ENCODE measurements around the gene VIPR1.
"Not testable (repeated sequence)": the region's sequence is repeated elsewhere in the genome, so short reads cannot be mapped to it uniquely, and the experiment has no call there.

Gene VIPR1

GRCh38 chr3:42535981-42536784, 33.7 kb downstream of the VIPR1 start:
- DNase-seq (ENCODE audit: low spot score): no peak

DNA sequence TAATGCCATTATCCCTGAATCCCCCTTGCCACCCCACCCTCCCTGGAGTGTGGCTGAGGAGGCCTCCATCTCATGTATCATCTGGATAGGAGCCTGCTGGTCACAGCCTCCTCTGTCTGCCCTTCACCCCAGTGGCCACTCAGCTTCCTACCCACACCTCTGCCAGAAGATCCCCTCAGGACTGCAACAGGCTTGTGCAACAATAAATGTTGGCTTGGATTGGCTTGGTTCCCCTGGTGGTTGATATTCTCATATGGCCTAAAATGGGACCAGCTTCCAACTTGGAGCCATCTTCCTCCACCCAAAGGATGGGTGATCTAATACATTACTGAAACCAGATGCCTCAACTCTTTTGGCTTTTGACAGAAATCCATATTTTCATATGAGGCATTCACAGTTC, 34.9 kb downstream of the VIPR1 start:
- DNase-seq (ENCODE audit: low spot score): no peak

DNA sequence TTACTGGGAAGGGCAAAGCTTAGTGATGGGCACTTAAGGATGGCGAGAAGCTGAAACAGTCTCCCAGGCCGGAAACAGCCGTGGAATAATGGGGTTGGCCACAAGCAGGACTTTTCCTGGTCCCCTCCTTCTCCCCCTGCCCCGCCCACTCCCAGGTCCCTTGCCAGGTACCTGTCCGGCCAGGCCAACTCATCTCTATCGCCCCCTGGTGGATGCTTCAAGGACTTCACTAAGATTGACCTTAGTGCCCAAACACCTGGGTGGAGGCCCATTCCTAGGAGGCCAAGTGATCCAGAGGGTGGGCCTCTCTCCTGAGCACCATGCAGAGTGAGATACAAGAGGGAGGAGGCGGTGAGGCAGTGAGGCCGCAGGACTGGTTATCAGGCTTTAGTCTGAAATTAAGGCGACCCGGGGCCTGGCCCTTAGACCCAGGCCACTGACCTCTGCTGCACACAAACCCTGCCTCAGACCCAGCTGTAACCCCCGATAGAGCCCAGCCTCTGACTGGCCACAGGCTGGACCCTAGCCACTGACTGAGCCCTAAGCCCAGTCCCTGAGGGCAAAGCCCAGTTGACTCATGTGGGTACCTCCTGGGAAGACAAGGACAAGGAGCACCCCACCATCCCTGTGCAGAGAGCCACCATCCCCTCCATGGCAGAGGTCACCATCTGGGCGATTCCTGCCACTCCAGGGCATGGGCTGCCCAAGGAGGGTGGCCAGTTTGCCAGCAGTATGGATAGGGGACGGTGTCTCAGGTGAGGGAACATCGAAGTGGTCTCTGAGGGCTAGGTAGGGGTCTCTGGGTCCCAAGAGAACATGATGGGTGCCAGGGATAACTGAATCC, 37.6 kb downstream of the VIPR1 start:
- DNase-seq (ENCODE audit: low spot score): peak; percentile 70

- no peak for DNase-seq (ENCODE audit: low spot score)
Observed at GRCh38 chr3:42541079-42541478, 38.6 kb downstream of the VIPR1 start.

DNA sequence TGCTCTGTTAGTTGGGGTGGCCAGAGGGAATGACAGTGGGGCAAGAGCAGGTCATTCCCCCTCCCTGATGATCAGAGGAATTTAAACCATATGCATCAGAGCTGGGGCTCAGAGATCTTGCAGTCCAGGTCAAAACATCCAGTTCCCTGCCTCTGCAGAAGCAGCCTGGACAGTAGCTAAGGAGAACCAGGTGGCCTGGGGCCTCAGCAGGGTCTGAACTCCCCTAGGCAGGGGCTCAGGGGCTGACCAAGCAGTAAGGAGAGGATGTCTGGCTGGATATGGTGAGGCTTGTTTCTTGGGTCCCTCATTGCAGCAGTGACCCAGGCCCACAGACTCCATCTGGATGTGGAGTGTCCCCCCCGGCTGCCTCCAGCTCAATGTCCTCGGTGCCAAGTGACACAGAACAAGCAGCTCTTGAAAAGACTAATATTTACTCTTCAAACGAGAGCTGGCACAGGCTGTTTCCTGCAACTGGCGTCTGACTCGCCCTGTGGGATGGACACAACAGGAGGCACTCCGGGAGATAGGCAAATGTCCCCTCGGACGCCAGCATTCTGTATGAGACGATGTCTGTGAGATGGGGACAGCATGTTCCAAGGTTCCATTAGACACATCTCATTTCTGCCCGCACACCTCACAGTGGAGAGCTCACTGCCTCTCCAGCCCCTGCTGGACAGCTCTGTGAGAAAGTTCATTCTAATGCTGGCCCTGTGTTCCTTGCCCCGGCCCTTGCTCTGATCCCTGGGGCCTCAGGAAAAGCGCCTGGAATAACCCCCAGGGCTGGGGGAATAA, 42.2 kb downstream of the VIPR1 start:
- DNase-seq (ENCODE audit: low spot score): no peak

- no peak for DNase-seq (ENCODE audit: low spot score)
Observed at GRCh38 chr3:42545284-42545900, 42.9 kb downstream of the VIPR1 start.

GRCh38 chr3:42546691-42547213, 44.3 kb downstream of the VIPR1 start:
- no peak for DNase-seq (ENCODE audit: low spot score)

DNA sequence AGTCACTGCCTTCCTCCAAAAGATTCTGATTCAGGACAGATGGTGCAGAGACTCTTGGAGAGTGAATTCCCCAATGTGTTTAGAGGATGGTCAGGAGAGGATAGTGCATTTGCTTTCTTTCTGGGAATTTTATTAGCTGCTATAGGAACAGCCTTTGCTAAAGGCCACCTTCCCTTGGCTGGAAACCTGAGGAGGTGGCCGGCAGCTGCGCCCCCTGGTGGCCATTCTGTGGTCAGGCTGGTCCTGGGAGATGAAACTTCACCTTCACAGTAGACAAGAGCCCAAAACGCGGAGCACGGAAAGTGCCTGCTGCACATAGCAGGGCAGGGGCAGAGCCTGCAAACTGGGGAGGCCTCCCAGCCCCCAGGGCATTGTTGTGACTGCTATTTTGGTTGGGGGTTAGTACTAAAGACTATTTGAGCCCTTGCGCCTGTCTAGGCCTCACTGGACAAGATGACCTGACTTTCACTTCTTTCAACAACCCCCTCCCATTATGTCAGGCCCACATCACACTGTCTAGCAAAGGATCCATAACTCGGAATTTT, 45.0 kb downstream of the VIPR1 start:
- DNase-seq (ENCODE audit: low spot score): peak; percentile 66

DNA sequence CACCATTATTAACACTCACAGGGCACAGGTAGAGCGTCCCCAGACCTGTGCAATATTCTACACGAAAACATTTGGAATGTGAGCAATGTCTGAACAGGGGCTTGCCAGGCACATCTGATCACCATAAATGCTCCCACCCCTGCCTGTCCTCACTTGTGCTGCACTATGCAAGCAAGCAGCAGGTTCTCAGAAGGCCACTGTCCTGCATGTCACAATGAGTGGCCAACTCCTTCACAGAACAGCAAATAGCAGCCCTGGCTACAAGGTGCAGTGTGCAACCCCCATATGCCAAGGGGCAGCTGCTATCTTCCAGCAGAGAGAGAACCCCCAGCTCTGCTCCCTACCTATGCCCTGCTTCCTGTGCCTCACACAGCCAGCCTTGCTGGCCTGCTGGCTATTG, 46.7 kb downstream of the VIPR1 start:
- DNase-seq (ENCODE audit: low spot score): no peak

GRCh38 chr3:42550250-42550649, 47.8 kb downstream of the VIPR1 start:
- no peak for DNase-seq (ENCODE audit: low spot score)

DNA sequence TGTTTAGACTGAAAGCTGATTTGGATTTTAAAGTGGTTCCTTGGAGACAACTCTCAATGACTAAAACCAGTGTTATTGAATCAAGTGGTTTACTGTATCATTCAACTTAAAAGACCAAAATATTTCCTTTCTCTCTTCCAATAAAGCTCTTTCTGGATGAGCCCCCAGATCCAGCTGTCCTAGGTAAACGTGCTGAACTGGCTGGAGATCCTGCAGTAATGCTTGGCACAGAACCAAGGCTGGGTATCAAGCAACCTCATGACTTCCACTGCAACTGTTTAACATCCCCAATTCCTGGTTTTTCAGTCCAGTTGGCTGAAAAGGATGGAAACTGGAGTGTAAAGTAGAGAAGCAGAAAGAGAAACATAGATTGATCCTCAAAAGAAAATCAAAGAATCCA, 50.4 kb downstream of the VIPR1 start:
- DNase-seq (ENCODE audit: low spot score): no peak

DNA sequence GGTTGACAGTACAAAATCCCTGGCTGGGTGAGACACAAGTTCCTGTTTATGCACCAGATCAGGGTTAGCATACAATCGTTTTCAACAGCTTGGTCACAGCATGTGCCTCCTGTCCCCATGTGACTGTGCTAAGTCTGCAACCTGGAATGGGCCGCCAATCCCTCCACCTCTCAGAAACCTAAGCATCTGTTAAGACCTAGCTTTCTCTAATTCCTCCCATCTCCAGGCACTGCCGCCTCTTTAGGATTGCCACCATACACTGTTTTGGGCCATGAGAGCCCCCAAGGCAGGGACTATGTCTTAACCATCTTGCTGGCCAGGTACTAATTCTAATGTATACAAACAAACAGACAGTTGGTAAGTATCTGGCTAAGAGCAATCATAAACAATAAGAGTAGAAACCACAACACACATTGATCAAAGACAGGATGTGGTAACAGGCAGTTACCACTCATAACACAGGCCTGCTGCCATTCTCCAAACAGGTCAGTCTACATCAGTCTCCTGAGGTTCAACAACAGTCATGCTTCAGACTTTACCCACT, 53.7 kb downstream of the VIPR1 start:
- no peak for DNase-seq (ENCODE audit: low spot score)

GRCh38 chr3:42556817-42557216, 54.4 kb downstream of the VIPR1 start:
- DNase-seq (ENCODE audit: low spot score): not testable (repeated sequence)

DNA sequence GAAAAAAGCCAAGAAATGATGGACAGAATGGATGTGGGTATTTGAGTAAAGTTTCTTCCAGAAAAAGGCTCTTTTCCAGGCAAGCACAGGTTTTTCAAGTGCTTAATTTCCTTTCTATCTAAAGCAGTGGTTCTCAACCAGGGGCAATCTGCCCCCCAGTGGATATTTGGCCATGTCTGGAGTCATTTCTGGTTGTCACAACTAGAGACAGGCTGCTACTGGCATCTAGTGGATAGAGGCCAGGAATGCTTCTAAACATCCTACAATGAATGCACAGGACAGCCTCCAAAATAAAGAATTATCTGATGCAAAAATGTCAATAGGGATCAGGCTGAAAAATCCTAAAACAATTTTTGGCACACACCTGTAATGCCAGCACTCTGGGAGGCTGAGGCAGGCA, 55.4 kb downstream of the VIPR1 start:
- DNase-seq (ENCODE audit: low spot score): no peak

DNA sequence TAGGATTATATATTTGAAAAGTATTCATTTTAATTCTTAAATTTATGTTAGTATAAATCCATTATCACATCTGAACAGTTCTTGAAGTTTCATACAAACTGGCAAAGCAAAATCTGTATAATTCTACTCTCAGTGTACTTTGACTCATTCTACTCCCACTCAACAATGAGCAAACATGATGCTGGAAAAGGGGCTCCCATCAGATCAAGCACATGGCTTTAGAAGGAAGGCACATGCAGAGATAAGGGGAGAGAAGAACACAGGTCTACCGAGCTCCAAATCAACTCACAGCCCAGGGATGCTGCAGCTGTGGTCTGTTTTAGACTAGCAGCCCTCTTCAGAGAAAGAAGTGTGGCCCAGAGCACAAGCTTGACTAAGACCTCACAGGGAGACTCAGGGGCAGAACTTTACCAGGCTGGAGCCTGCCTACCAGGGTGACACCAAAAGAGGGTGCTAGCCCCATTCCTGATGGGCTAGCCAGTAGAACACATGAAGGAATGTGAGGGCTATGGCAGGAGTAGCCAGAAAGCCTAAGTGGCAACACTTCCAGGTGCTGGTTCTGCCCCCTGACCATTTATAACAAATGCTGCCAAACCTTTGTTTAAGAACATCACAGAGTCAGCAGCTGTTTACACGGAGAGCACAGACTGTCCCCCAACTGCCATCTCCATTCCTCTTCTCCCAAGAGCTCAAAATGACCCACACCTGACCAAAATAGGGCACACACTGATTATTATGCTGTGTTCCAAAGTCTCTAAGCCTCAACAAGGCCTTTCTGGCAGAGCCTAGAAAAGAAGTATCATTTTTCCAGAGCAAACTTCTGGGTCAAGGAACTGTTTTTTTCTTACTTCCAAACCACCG, 59.8 kb downstream of the VIPR1 start:
- no peak for DNase-seq (ENCODE audit: low spot score)

- DNase-seq (ENCODE audit: low spot score): no peak
Observed at GRCh38 chr3:42569593-42570142, 67.2 kb downstream of the VIPR1 start.

DNA sequence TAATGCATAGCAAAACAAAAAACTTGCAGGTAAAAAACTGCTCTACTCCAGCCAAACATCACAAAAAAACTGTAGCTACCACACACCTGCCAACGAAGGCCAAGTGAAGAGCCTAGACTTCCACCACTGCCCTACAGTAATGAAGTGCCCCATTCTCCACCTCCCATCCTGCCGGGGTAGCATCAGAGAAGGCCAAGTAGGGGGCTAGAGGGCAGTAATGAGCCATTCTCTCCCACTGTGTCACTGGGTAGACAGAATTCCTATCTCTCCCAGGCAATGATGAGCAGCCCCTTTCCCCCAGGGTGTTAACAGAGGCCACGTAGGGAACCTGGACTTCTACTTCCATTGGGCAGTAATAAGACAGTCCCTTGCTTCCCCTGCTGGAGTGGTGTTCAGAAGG, 69.8 kb downstream of the VIPR1 start:
- DNase-seq (ENCODE audit: low spot score): peak; percentile 25

DNA sequence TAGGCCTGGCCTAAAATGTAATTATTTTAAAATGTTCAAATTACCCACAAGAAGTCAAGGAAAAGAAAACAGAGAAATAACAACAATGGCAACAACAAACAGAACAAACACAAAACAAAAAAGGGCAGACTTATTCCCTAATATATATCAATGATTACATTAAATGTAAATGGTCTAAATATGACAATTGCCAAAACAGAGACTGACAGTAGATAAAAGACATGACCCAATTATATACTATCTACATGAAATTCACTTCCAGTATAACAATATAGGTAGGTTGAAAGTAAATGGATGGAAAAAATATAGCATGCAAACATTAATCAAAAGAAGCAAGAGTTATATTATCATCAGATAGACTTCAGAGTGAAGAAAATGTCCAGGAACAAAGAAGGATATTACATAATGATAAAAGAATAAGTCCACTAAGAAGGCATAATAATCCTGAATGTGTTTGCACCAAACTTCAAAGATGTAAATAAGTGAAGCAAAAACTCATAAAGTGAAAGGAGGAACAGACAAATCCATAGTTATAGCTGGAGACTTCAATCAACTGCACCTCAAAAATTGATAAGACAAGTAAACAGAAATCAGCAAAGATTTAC, 72.8 kb downstream of the VIPR1 start:
- no peak for DNase-seq (ENCODE audit: low spot score)

- DNase-seq (ENCODE audit: low spot score): no peak
Observed at GRCh38 chr3:42578054-42578453, 75.6 kb downstream of the VIPR1 start.

All from LoVo (cell line).